ENCODE data around the gene DHRSX. TPM values are rescaled to one million over a fixed set of nuclear protein-coding genes. Genes with fewer than 3 reads are reported as not detected.
"Not testable (repeated sequence)": the region's sequence is repeated elsewhere in the genome, so short reads cannot be mapped to it uniquely, and the experiment has no call there.

DHRSX gene
- polyA plus RNA-seq, 3 donors from 2014 or later, result 20.0 to 36.4 (median 23.2) TPM

DNA sequence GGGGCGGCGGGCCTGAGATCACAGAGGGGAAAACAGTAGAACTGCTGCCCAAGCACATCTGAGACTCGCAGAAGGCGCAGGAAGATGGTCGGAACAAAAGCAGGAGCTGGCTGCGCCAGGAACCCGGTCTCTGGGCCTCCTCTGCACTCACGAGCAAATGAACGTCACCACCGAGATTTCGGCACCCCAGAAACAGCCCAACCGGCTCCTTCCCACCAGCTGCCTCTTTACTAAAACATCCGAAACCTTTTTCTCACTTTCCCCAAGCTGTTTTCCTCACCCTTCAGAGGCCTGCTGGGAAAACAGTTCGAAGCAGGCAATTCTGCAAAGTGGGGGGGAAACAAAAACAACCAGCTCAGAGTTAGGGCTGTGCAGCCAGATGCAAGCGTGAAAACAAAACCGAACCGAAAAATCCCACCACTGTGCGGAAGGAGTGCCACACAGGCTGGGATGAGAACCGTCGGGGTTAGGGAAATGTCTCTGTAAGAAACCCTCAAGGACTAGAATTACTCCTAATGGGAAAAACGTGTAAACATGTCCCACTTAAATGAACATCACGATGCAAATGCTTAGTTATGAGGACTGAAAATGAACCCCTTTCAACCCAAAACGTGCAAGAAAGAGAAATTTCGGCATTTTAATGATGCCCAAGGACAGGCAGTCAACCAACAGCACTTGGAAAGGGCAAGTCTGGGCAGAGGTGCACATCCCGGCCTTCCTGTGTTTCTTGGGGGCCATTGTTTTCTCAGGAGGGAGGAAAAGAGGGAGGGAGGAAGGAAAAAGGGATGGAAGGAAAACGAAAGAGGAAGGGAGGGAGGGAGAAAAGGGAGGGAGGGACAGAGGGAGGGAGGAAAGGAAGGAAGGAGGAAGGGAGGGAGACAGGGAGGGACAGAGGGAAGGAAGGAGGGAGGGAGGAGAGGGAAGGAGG lies 15.8 kb downstream of the DHRSX start:
- H3K4me3 Mint-ChIP-seq, result no peak overlapping the region
- H3K4me1 Mint-ChIP-seq, result no peaks in the 10 kb centered on the region

DNA sequence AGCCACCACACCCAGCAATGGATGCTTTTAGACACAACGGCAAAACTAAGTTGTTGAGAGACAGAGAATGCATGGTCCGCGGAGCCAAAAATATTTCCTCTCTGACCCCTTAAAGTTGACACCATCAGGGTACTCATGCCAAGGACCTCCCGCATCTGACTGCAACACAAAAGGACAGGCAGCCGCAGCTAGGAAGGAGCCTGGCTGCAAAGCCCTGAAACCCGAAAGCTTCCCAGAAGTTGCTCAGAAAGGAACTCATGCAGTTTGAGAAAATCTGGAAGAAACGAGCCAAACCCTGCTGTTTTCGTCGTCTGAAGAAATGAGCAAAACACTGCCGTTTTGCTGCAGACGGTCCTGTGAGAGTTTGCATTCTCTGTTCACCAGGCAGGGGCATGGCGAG lies 16.5 kb downstream of the DHRSX start:
- Mint-ChIP-seq H3K36me3 (peaks cover 10 to 27% (median 14%) of the 10 kb centered on the region in 3 donors), H3K4me1 (no peaks in the 10 kb centered on the region), H3K27me3 (ENCODE audit: low read depth in 3 of 3) (peaks cover 0 to 1% (median 1%) of the 10 kb centered on the region in 3 donors), H3K9me3 (no peaks in the 10 kb centered on the region), H3K4me3 (no peak overlapping the region), H3K27ac (no peak overlapping the region)
- no peak for DNase-seq

More for the DNA sequence above, 15.8 kb downstream of the DHRSX start:
- no peak for DNase-seq
- peaks cover 7 to 24% (median 9%) of the 10 kb centered on the region in 3 donors for H3K36me3 Mint-ChIP-seq
- H3K27me3 Mint-ChIP-seq (ENCODE audit: low read depth in 3 of 3), result peaks cover 0 to 1% (median 1%) of the 10 kb centered on the region in 3 donors
- no peaks in the 10 kb centered on the region for H3K9me3 Mint-ChIP-seq
- no peak overlapping the region for H3K27ac Mint-ChIP-seq

DNA sequence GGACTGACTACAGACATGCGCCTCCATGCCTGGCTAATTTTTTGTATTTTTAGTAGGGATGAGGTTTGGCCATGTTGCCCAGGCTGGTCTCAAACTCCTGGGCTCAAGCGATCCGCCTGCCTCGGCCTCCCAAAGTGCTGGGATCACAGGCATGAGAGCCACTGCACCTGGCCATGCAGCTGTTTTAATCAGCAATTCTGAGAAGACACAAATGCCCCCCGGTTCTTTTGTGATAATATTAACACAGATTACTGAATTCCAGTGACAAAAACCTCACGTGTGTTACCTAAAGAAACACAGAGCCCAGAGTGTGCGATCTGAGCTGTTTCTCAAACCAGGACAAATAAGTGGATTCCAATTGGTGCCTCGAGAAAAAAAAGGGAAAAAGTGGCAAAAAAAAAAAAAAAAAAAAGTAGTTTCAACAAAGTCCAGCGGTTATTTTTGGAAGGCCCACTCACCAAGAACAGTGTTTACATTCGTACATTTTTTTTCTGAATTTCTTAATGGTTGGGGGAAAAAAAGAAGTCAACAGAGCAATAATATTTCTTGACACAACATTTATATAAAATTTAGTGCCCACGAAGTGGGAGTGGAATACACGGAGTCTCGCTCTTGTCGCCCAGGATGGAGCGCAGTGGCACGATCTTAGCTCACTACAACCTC lies 17.2 kb downstream of the DHRSX start:
- Mint-ChIP-seq H3K27ac (no peak overlapping the region), H3K27me3 (ENCODE audit: low read depth in 3 of 3) (peaks cover 0 to 1% (median 1%) of the 10 kb centered on the region in 3 donors), H3K9me3 (no peaks in the 10 kb centered on the region), H3K36me3 (peaks cover 10 to 27% (median 14%) of the 10 kb centered on the region in 3 donors), H3K4me1 (no peaks in the 10 kb centered on the region), H3K4me3 (no peak overlapping the region)
- no peak for DNase-seq

DNA sequence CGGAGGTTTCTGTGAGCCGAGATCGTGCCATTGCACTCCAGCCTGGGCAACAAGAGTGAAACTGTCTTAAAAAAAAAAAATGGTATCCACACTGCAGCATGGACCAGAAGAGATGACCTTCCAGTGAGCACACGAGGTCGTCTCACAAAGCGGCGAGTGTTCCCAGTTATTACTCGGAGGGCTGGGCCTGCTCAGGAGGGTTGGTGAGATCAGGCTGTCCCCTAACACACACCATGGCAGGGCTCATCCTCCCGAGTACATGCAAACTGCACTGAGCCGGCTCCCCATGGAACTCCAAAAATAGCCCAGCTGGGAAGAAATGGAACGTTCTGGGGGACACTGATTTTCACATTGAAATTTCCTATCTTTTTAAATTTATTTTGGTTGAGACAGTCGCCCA lies 19.2 kb downstream of the DHRSX start:
- not testable (repeated sequence) for H3K27ac Mint-ChIP-seq; H3K9me3 Mint-ChIP-seq; H3K27me3 Mint-ChIP-seq (ENCODE audit: low read depth in 3 of 3); DNase-seq; H3K4me1 Mint-ChIP-seq; H3K4me3 Mint-ChIP-seq
- peaks cover 7 to 12% (median 12%) of the 10 kb centered on the region in 3 donors for H3K36me3 Mint-ChIP-seq

DNA sequence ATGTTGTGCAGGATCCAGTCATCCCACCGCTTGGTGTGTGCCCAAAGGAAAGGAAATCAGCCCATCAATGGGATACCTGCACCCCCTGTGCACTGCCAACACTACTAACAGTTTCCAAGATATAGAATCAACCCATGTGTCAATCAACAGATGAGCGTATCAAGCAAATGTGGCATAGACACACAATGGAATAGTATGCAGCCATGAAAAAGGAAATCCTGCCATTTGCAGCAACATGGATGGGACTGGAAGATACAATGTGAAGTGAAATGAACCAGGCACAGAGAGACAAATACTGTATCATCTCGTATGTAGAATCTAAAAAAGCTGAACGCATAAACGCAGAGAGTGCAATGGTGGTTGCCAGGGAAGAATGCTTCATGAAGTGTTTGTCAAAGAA lies 20.8 kb downstream of the DHRSX start:
- H3K9me3 Mint-ChIP-seq; H3K4me3 Mint-ChIP-seq; H3K4me1 Mint-ChIP-seq; H3K27ac Mint-ChIP-seq; H3K27me3 Mint-ChIP-seq (ENCODE audit: low read depth in 3 of 3); DNase-seq: not testable (repeated sequence)
- H3K36me3 Mint-ChIP-seq, result peaks cover 7 to 12% (median 7%) of the 10 kb centered on the region in 3 donors

DNA sequence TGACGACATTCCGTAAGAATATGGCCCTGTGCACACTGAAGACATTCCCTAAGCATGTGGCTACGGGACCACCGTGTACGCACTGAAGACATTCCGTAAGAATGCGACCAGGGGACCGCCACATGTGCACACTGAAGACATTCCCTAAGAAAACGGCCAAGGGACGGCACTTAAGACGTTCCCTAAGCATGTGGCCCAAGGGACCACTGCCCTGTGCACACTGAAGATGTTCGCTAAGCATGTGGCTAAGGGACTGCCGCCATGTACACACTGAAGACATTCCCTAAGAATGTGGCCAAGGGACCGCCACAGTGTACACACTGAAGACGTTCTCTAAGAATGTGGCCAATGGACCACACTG lies 21.4 kb downstream of the DHRSX start:
- Mint-ChIP-seq H3K36me3 (peaks cover 7 to 12% (median 7%) of the 10 kb centered on the region in 3 donors), H3K9me3 (no peaks in the 10 kb centered on the region), H3K4me1 (peaks cover 0 to 5% of the 10 kb centered on the region in 2 donors), H3K4me3 (no peak overlapping the region), H3K27ac (no peak overlapping the region), H3K27me3 (ENCODE audit: low read depth in 3 of 3) (peaks cover 0 to 3% (median 0%) of the 10 kb centered on the region in 3 donors)
- no peak for DNase-seq

DNA sequence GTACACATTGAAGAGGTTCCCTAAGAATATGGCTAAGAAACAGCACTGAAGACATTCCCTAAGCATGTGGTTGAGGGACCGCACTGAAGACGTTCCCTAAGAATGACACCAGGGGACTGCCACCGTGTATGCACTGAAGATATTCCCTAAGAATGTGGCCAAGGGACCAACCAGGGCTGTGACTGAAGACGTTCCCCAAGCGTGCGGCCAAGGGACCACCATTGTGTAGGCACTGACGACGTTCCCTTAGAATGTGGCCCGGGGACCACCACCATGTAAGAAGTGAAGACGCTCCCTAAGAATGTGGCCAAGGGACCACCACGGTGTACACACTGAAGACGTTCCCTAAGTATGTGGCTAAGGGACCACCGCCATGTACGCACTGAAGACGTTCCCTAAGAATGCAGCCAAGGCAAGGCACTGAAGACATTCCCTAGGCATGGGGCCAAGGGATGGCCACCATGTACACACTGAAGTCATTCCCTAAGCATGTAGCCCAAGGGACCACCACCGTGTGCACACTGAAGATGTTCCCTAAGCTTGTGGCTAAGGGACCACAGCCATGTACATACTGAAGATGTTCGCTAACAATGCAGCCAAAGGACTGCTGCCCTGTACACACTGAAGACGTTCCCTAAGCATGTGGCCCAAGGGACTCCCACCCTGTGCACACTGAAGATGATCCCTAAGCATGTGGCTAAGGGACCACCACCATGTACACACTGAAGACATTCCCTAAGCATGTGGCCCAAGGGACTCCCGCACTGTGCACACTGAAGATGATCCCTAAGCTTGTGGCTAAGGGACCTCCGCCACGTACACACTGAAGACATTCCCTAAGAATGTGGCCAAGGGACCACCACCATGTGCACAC lies 22.0 kb downstream of the DHRSX start:
- no peaks in the 10 kb centered on the region for H3K9me3 Mint-ChIP-seq
- H3K27ac Mint-ChIP-seq, result no peak overlapping the region
- H3K27me3 Mint-ChIP-seq (ENCODE audit: low read depth in 3 of 3), result peaks cover 0 to 2% (median 0%) of the 10 kb centered on the region in 3 donors
- H3K4me1 Mint-ChIP-seq, result peaks cover under 1 to 5% of the 10 kb centered on the region in 2 donors
- DNase-seq, result no peak
- no peak overlapping the region for H3K4me3 Mint-ChIP-seq
- peaks cover 7 to 12% (median 7%) of the 10 kb centered on the region in 3 donors for H3K36me3 Mint-ChIP-seq

DNA sequence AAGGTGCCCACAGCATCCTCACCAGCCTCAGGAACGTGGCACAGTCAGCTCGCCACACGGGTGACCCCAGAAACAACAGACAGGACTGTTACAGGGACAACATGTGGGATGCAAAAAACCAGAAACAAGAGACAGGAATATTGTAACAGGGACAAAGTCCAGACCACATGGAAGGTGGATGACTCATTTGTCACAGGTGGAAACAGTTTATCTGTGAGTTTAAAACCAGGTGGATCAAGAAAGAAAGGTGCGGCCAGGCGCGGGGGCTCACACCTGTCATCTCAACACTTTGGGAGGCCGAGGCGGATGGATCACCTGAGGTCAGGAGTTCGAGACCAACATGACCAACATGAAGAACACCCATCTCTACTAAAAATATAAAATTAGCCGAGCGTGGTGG lies 23.5 kb downstream of the DHRSX start:
- not testable (repeated sequence) for DNase-seq; H3K27ac Mint-ChIP-seq; H3K9me3 Mint-ChIP-seq; H3K4me1 Mint-ChIP-seq; H3K4me3 Mint-ChIP-seq; H3K27me3 Mint-ChIP-seq (ENCODE audit: low read depth in 3 of 3)
- H3K36me3 Mint-ChIP-seq, result peaks cover 7 to 12% (median 7%) of the 10 kb centered on the region in 3 donors

DNA sequence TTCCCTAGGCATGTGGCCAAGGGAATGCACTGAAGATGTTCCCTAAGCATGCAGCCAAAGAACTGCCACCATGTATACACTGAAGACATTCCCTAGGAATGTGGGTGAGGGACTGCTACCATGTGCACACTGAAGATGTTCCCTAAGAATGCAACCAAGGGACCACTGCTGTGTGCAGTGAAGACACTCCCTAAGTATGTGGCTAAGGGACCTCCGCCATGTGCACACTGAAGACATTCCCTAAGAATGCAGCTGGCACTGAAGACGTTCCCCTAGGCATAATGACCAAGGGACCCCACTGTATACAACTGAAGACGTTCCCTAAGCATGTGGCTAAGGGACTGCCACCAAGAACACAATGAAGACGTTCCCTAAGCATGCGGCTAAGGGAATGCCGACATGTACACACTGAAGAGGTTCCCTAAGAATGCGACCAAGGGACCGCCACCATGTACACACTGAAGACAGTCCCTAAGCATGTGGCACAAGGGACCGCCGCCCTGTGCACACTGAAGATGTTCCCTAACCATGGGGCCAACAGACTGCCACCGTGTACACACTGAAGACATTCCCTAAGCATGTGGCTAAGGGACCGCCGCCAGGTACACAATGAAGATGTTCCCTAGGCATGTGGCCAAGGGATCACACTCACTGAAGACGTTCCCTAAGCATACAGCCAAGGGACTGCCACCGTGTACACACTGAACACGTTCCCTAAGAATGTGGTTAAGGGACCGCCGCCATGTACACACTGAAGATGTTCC lies 25.6 kb downstream of the DHRSX start:
- H3K4me1 Mint-ChIP-seq, result peaks cover 5% of the 10 kb centered on the region in 2 donors

DNA sequence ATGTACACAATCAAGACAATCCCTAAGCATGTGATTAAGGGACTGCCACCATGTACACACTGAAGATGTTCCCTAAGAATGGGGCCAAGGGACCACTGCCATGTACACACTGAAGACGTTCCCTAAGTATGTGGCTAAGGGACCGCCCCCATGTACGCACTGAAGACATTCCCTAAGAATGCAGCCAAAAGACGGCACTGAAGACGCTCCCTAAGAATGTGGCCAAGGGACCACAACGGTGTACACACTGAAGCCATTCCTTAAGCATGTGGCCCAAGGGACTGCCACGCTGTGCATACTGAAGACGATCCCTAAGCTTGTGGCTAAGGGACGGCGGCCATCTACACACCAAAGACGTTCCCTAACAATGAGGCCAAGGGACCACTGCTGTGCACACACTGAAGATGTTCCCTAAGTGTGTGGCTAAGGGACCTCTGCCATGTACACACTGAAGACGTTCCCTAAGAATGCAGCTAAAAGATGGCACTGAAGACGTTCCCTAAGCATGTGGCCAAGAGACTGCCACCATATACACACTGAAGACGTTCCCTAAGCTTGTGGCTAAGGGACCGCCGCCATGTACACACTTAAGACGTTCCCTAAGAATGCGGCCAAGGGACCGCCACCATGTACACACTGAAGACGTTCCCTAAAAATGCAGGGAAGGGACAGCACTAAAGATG lies 26.4 kb downstream of the DHRSX start:
- no peak for DNase-seq
- Mint-ChIP-seq H3K36me3 (peaks cover 0 to 8% (median 4%) of the 10 kb centered on the region in 3 donors), H3K4me3 (no peak overlapping the region), H3K9me3 (no peaks in the 10 kb centered on the region), H3K27ac (no peak overlapping the region), H3K27me3 (ENCODE audit: low read depth in 3 of 3) (peaks cover 0 to 2% (median 0%) of the 10 kb centered on the region in 3 donors), H3K4me1 (peaks cover 5% of the 10 kb centered on the region in 2 donors)

More for the DNA sequence above, 25.6 kb downstream of the DHRSX start:
- Mint-ChIP-seq H3K36me3 (peaks cover 7 to 10% (median 7%) of the 10 kb centered on the region in 3 donors), H3K4me3 (no peak overlapping the region), H3K27me3 (ENCODE audit: low read depth in 3 of 3) (peaks cover 0 to 2% (median 0%) of the 10 kb centered on the region in 3 donors), H3K9me3 (no peaks in the 10 kb centered on the region), H3K27ac (peak overlapping the region in 1 of 6 donors; percentile 20)
- DNase-seq, result no peak

DNA sequence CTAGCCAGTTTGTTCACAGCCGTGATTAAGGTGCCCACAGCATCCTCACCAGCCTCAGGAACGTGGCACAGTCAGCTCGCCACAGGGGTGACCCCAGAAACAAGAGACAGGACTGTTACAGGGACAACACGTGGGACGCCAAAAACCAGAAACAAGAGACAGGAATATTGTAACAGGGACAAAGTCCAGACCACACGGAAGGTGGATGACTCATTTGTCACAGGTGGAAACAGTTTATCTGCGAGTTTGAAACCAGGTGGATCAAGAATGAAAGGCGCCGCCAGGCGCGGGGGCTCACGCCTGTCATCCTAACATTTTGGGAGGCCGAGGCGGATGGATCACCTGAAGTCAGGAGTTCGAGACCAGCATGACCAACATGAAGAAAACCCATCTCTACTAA lies 27.7 kb downstream of the DHRSX start:
- H3K4me3 Mint-ChIP-seq; DNase-seq; H3K9me3 Mint-ChIP-seq; H3K27me3 Mint-ChIP-seq (ENCODE audit: low read depth in 3 of 3); H3K27ac Mint-ChIP-seq; H3K36me3 Mint-ChIP-seq: not testable (repeated sequence)
- peaks cover 5 to 13% of the 10 kb centered on the region in 2 donors for H3K4me1 Mint-ChIP-seq

DNA sequence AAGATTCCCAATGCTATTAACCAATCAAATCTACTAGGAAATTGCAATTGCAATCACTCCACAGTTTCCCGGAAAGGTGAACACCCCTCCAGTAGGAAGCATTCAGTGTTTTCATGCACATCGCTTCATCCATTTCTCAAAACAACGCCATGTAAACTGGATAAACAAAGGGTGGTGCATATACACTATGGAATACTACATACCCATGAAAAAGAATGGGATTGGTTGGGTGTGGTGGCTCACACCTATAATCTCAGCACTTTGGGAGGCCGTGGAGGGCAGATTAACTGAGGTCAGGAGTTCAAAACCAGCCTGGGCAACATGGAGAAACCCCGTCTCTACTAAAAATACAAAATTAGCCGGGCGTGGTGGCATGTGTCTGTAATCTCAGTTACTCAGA lies 29.1 kb downstream of the DHRSX start:
- Mint-ChIP-seq H3K4me1 (peaks cover 6 to 21% of the 10 kb centered on the region in 2 donors), H3K36me3 (peaks cover 0 to 4% (median 3%) of the 10 kb centered on the region in 3 donors), H3K27ac (no peak overlapping the region), H3K27me3 (ENCODE audit: low read depth in 3 of 3) (no peaks in the 10 kb centered on the region), H3K4me3 (no peak overlapping the region), H3K9me3 (no peaks in the 10 kb centered on the region)
- DNase-seq, result no peak

All from immature natural killer cell (primary cell).